ENCODE measurements around the gene DCAF7. TPM values are rescaled to one million over a fixed set of nuclear protein-coding genes. Genes with fewer than 3 reads are reported as not detected.

DCAF7 gene
- total and polyA plus RNA-seq, 2 of the 4 experiments (the other 2 are of a cell fraction): 40.9 to 52.8 TPM

- no peak overlapping the region for H2BK15ac ChIP-seq (ENCODE audit: low read depth, low read length)
- no peak overlapping the region for H4K8ac ChIP-seq (ENCODE audit: low read depth in 2 of 2, low read length in 2 of 2)
- H3K79me1 ChIP-seq (ENCODE audit: low read depth in 1 of 2, low read length in 2 of 2): peaks cover 53 to 76% of the 10 kb centered on the region in 2 experiments
- H3K27ac ChIP-seq (ENCODE audit: insufficient read depth, low read length): no peak overlapping the region
- BruUV-seq (replicated peaks): no TSS peak
- H3K9ac ChIP-seq (ENCODE audit: low read depth, low read length): no peak overlapping the region
- ATAC-seq (ENCODE audit: low read depth): no peak
- H3K4me1 ChIP-seq (ENCODE audit: control insufficient read depth, insufficient read depth, low read length): no peaks in the 10 kb centered on the region
- H2BK20ac ChIP-seq (ENCODE audit: low read depth, low read length): no peak overlapping the region
- POLR2A ChIA-PET (ENCODE audit: unreplicated experiment): no interaction called here
- H4K5ac ChIP-seq (ENCODE audit: low read depth, low read length): no peak overlapping the region
- no peak overlapping the region for H3K4me2 ChIP-seq (ENCODE audit: low read depth, low read length)
- H3K4me3 ChIP-seq (ENCODE audit: insufficient read depth, low read depth, low read length): no peak overlapping the region
- no peak overlapping the region for H3K4ac ChIP-seq (ENCODE audit: low read depth, low read length)
- peaks cover 34% of the 10 kb centered on the region for H3K36me3 ChIP-seq (ENCODE audit: control insufficient read depth, insufficient read depth, low read length)
- TF ChIP-seq MAFK (IDR thresholded peaks at IDR 0.05; ENCODE audit: low read depth, low read length) (no peak), CTCF (conservative IDR thresholded peaks at IDR 0.05; ENCODE audit: low read depth, low read length) (no peak), MAZ (IDR thresholded peaks at IDR 0.05; ENCODE audit: borderline replicate concordance, low read depth, low read length) (no peak), SMC3 (IDR thresholded peaks at IDR 0.05; ENCODE audit: low read depth, low read length) (no peak), NFE2L2 (IDR thresholded peaks at IDR 0.05; ENCODE audit: low read depth, low read length) (no peak)
- H2BK5ac ChIP-seq (ENCODE audit: low read depth, low read length, poor library complexity, severe bottlenecking): no peak overlapping the region
- H4K91ac ChIP-seq (ENCODE audit: insufficient read depth, low read depth, low read length): no peak overlapping the region
- no peaks in the 10 kb centered on the region for H3K27me3 ChIP-seq (ENCODE audit: control insufficient read depth, insufficient read depth, low read length)
- DNase-seq: no peak
- no peaks in the 10 kb centered on the region for H3K9me3 ChIP-seq (ENCODE audit: control insufficient read depth, insufficient read depth, low read length)
- H3K14ac ChIP-seq (replicated peaks; ENCODE audit: low read depth, low read length): no peak overlapping the region
- H3K18ac ChIP-seq (ENCODE audit: low read depth, low read length): no peak overlapping the region
- no peak overlapping the region for H2AFZ ChIP-seq (replicated peaks; ENCODE audit: low read length, poor library complexity)
- in situ Hi-C loops (cut with MboI; ENCODE audit: low sequenced_read_pairs): no loop called here
- H3K56ac ChIP-seq (ENCODE audit: extremely low read depth, insufficient read depth, low read length): no peak overlapping the region
- H2AK5ac ChIP-seq (ENCODE audit: low read depth, low read length): no peak overlapping the region
- WGBS, 2 experiments (ENCODE audit: extremely low coverage in 2 of 2, insufficient read length in 1 of 2): 84% methylated on average over 5 of the region's 11 CpGs; no CpG with 5 or more reads in 1 of the 2 experiments
- peaks cover 40% of the 10 kb centered on the region for H4K20me1 ChIP-seq (ENCODE audit: insufficient read depth, low read length)
- dilution Hi-C loops (cut with HindIII; ENCODE audit: low sequenced_read_pairs, unreplicated experiment): no loop called here
- intact Hi-C loops (cut with micrococcal nuclease): no loop called here
- peaks cover 12% of the 10 kb centered on the region; the same call in 1 of the 2 replicates for H3K9me1 ChIP-seq (ENCODE audit: insufficient read depth, low read length)
- H2BK120ac ChIP-seq (ENCODE audit: low read depth, low read length): no peak overlapping the region
- H3K23ac ChIP-seq (ENCODE audit: low read depth, low read length): no peak overlapping the region
- CTCF ChIA-PET: interaction anchor here (1.1 kb wide), 1 partner anchor 10 kb away, joined by 6 read pairs; no protein-coding TSS in a partner anchor
- H2AK9ac ChIP-seq (replicated peaks; ENCODE audit: low read depth, low read length, poor library complexity): no peak overlapping the region
These were observed 29.4 kb downstream of the DCAF7 start for GRCh38 chr17:63579633-63580032.

Data from IMR-90 (cell line).